CD14-positive monocyte (primary cell): ENCODE results near the gene RNU1-1. TPM values are rescaled to one million over a fixed set of nuclear protein-coding genes. Genes with fewer than 3 reads are reported as not detected.
"Not testable (repeated sequence)": the region's sequence is repeated elsewhere in the genome, so short reads cannot be mapped to it uniquely, and the experiment has no call there.

ENCODE experiments used
- DNase-seq, 3 donors: peaks; one replicate each; pipeline ENCODE4 v3.0.0-alpha.2; 2011 to 2022
- H2AFZ ChIP-seq: 2 replicates; pipeline ENCODE4 v1.6.0; 2012; ENCODE audit warnings: mild to moderate bottlenecking, low read depth, low read length, inconsistent platforms; ENCODE audit not compliant: insufficient read depth, poor library complexity, severe bottlenecking
- H3K27ac ChIP-seq, 2 donors: 1 replicate in 1 of 2; 2 replicates in 1 of 2; pipeline ENCODE4 v1.5.1; 2012 to 2013; ENCODE audit warnings: low read length in 2 of 2, control low read depth in 1 of 2, inconsistent platforms in 1 of 2, low read depth in 1 of 2, mild to moderate bottlenecking in 1 of 2
- H3K27me3 ChIP-seq, 2 donors: one replicate each; pipeline versions ENCODE4 v1.6.0 to v1.6.1; 2011 to 2013; ENCODE audit warnings: low read length in 2 of 2; ENCODE audit not compliant: control insufficient read depth in 2 of 2, insufficient read depth in 2 of 2
- H3K36me3 ChIP-seq, 2 donors: replicated peaks in 1 of 2; 1 replicate in 1 of 2; 2 replicates in 1 of 2; pipeline versions ENCODE4 v1.5.1 to v1.6.1; 2012 to 2013; ENCODE audit warnings: low read length in 2 of 2, control low read depth in 1 of 2, inconsistent platforms in 1 of 2, mild to moderate bottlenecking in 1 of 2; ENCODE audit not compliant: insufficient read depth in 2 of 2, control insufficient read depth in 1 of 2
- H3K4me1 ChIP-seq, 2 donors: 1 replicate in 1 of 2; 2 replicates in 1 of 2; pipeline versions ENCODE4 v1.5.1 to v1.6.1; 2012 to 2013; ENCODE audit warnings: low read length in 2 of 2, control low read depth in 1 of 2, inconsistent platforms in 1 of 2, mild to moderate bottlenecking in 1 of 2, moderate library complexity in 1 of 2; ENCODE audit not compliant: insufficient read depth in 2 of 2, control insufficient read depth in 1 of 2
- H3K4me2 ChIP-seq: replicated peaks from 2 replicates; pipeline ENCODE3; 2012; ENCODE audit warnings: low read length, moderate library complexity, mild to moderate bottlenecking; ENCODE audit not compliant: poor library complexity, severe bottlenecking; ENCODE audit errors: extremely low read depth
- H3K4me3 ChIP-seq, 3 experiments: fragments of 200-600 bp in 1 of 3; sonication (generic) in 1 of 3; replicated peaks in 1 of 3; 1 replicate in 2 of 3; 2 replicates in 1 of 3; pipeline ENCODE4 v1.5.1; 2011 to 2013; ENCODE audit warnings: low read length in 3 of 3, mild to moderate bottlenecking in 3 of 3, control low read depth in 2 of 3, low read depth in 2 of 3, inconsistent platforms in 1 of 3, moderate library complexity in 1 of 3
- H3K79me2 ChIP-seq: 2 replicates; pipeline ENCODE4 v1.6.0; 2012; ENCODE audit warnings: mild to moderate bottlenecking, control low read depth, inconsistent platforms, low read length, moderate library complexity; ENCODE audit not compliant: insufficient read depth
- H3K9ac ChIP-seq: 2 replicates; pipeline ENCODE4 v1.6.0; 2017; ENCODE audit warnings: low read length, mild to moderate bottlenecking; ENCODE audit not compliant: insufficient read depth, poor library complexity, severe bottlenecking
- H3K9me3 ChIP-seq, 2 donors: replicated peaks in 1 of 2; 1 replicate in 1 of 2; 2 replicates in 1 of 2; pipeline versions ENCODE4 v1.5.1 to v1.6.1; 2012 to 2013; ENCODE audit warnings: low read length in 2 of 2, control low read depth in 1 of 2; ENCODE audit not compliant: control insufficient read depth in 1 of 2, insufficient read depth in 1 of 2
- H4K20me1 ChIP-seq: 2 replicates; pipeline ENCODE4 v1.6.0; 2012; ENCODE audit warnings: mild to moderate bottlenecking, low read length, control low read depth, moderate library complexity; ENCODE audit not compliant: insufficient read depth
- H3K27ac Mint-ChIP-seq, 7 donors: one replicate each; pipeline ENCODE4 v1.8.0; 2020; ENCODE audit warnings: mild to moderate bottlenecking in 7 of 7, mixed read lengths in 7 of 7, moderate library complexity in 6 of 7, inconsistent platforms in 2 of 7
- H3K27me3 Mint-ChIP-seq, 3 donors: one replicate each; pipeline ENCODE4 v1.8.0; 2021 to 2022; ENCODE audit warnings: low read depth in 3 of 3, mild to moderate bottlenecking in 3 of 3, mixed read lengths in 3 of 3, moderate library complexity in 3 of 3, inconsistent platforms in 1 of 3
- H3K36me3 Mint-ChIP-seq, 2 donors: one replicate each; pipeline ENCODE4 v1.8.0; 2020; ENCODE audit warnings: mixed read lengths in 2 of 2, inconsistent platforms in 1 of 2, mild to moderate bottlenecking in 1 of 2
- H3K4me1 Mint-ChIP-seq: one replicate; pipeline ENCODE4 v1.8.0; 2020; ENCODE audit warnings: mild to moderate bottlenecking, mixed read lengths
- H3K4me3 Mint-ChIP-seq, 2 donors: one replicate each; pipeline ENCODE4 v1.8.0; 2020; ENCODE audit warnings: mild to moderate bottlenecking in 2 of 2, mixed read lengths in 2 of 2, moderate library complexity in 1 of 2
- H3K9me3 Mint-ChIP-seq, 7 donors: one replicate each; pipeline ENCODE4 v1.8.0; 2020 to 2022; ENCODE audit warnings: mixed read lengths in 7 of 7, mild to moderate bottlenecking in 6 of 7, moderate library complexity in 6 of 7, inconsistent platforms in 2 of 7
- WGBS: methylation state at CpG from one replicate; pipeline ENCODE4 v1.1.5; 2013; ENCODE audit warnings: missing lambda C conversion rate; ENCODE audit not compliant: insufficient coverage; 5-methylcytosine and 5-hydroxymethylcytosine counted together
- intact Hi-C, 2 donors: fragments of 100-400 bp; cut with micrococcal nuclease; formaldehyde crosslinking; loops; one replicate each; pipeline versions ENCODE4 v1.15.0 to v1.15.1; 2023
- polyA plus RNA-seq, 3 donors: library from polyadenylated mRNA; depleted of rRNA in 1 of 3; unstranded in 2 of 3; stranded (reverse) in 1 of 3; fragments of 300-500 nt in 2 of 3; fragments of >200 nt in 1 of 3; fragmentation: Illumina TruSeq in 2 of 3; gene quantifications; 1 replicate in 2 of 3; 2 replicates in 1 of 3; pipeline ENCODE4 v1.2.3, GENCODE V29; 2012 to 2021
- TF ChIP-seq, protein P1 (sequence below): fragments of 200-600 bp; IDR thresholded peaks from one replicate; pipeline ENCODE4 v1.8.0; 2022; ENCODE audit warnings: antibody characterized with exemption, mild to moderate bottlenecking

RNU1-1 gene
- polyA plus RNA-seq, 3 donors, result not detected

DNA sequence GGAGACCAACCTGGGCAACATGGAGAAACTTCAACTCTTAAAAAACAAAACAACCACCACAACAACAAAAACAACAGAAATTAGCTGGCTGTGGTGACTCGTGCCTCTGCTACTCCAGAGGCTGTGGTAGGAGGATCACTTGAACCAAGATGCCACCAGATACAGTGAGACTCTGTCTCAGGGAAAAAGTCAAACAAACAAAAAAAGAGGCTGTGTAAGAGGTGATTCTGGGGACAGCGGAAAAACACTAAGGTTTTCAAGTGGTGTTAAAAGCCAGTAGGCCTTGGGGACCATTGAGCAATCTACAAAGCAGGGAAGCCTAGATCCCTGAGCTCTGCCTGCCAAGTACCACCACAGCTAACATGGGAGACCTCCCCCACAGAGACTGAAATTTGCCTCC is 8.2 kb downstream of the RNU1-1 start:
- H3K27ac ChIP-seq, H3K4me3 ChIP-seq, H3K4me1 ChIP-seq, intact Hi-C loops, H3K4me1 Mint-ChIP-seq, H3K9ac ChIP-seq, H3K27ac Mint-ChIP-seq, H4K20me1 ChIP-seq, DNase-seq, H3K36me3 Mint-ChIP-seq, H3K4me2 ChIP-seq, H3K27me3 Mint-ChIP-seq, H2AFZ ChIP-seq, H3K27me3 ChIP-seq, H3K36me3 ChIP-seq, H3K4me3 Mint-ChIP-seq, H3K79me2 ChIP-seq: not testable (repeated sequence)
- H3K9me3 ChIP-seq, result peaks cover 8 to 19% of the 10 kb centered on the region in 2 donors
- WGBS, result no CpG with 5 or more reads among the region's 2 CpGs
- H3K9me3 Mint-ChIP-seq, result peaks cover 0 to 12% (median 4%) of the 10 kb centered on the region in 7 donors

DNA sequence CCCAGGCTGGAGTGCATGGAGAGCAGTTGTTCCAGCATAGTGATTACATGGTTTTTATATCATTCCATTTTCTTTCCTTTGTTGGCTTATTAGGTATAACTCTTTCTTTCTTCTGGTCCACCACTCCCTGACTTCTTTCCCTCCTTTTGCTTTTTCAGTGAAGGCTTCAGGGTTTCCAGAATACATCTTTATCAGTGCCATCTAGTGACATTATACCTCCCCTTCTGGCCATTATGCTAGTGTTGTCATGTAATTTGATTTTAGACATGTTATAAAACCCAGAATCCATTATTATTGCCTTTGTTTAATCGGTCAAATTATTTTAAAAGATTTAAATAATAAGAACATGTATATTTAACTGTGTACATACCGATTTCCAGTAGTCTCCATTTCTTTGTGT is 10.6 kb downstream of the RNU1-1 start:
- Histone ChIP-seq H3K4me1 (peaks cover 22 to 25% of the 10 kb centered on the region in 2 donors), H3K36me3 (no peaks in the 10 kb centered on the region), H3K4me3 (no peak overlapping the region), H3K27ac (no peak overlapping the region), H4K20me1 (no peaks in the 10 kb centered on the region), H3K27me3 (peaks cover 0 to 2% of the 10 kb centered on the region in 2 donors), H3K9ac (no peak overlapping the region), H2AFZ (no peak overlapping the region), H3K79me2 (no peaks in the 10 kb centered on the region), H3K4me2 (no peak overlapping the region), H3K9me3 (peaks cover 8 to 19% of the 10 kb centered on the region in 2 donors)
- TF ChIP-seq, protein P1, sequence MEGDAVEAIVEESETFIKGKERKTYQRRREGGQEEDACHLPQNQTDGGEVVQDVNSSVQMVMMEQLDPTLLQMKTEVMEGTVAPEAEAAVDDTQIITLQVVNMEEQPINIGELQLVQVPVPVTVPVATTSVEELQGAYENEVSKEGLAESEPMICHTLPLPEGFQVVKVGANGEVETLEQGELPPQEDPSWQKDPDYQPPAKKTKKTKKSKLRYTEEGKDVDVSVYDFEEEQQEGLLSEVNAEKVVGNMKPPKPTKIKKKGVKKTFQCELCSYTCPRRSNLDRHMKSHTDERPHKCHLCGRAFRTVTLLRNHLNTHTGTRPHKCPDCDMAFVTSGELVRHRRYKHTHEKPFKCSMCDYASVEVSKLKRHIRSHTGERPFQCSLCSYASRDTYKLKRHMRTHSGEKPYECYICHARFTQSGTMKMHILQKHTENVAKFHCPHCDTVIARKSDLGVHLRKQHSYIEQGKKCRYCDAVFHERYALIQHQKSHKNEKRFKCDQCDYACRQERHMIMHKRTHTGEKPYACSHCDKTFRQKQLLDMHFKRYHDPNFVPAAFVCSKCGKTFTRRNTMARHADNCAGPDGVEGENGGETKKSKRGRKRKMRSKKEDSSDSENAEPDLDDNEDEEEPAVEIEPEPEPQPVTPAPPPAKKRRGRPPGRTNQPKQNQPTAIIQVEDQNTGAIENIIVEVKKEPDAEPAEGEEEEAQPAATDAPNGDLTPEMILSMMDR, result no peak
- Mint-ChIP-seq H3K9me3 (peaks cover 0 to 12% (median 4%) of the 10 kb centered on the region in 7 donors), H3K4me3 (no peak overlapping the region), H3K27ac (no peak overlapping the region), H3K27me3 (peaks cover 5 to 16% (median 8%) of the 10 kb centered on the region in 3 donors), H3K36me3 (no peaks in the 10 kb centered on the region), H3K4me1 (peaks cover 21% of the 10 kb centered on the region)
- no CpG with 5 or more reads among the region's 2 CpGs for WGBS
- DNase-seq, result no peak
- intact Hi-C loops, result no loop called here

DNA sequence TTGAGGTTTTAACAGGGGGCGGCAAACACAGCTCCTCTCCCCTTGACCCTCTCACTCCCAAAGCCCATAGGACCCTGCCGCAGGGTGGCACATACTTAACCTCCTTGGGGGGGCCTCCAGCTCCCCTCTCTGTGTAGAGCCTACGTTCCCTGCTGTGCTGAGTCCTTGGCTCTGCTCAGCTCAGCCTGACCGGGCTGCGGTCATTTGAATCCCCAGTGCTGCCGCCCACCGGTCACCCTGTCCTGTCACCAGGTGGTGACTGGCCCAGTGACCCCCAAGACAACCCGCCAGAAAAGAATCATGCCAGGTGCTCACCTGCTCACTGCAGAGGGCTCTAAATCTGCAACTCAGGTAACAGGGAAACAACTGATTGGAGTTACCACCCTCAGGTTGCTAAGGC is 12.6 kb downstream of the RNU1-1 start:
- H3K27ac Mint-ChIP-seq, H3K9me3 Mint-ChIP-seq, H3K4me3 ChIP-seq, H4K20me1 ChIP-seq, H3K4me2 ChIP-seq, intact Hi-C loops, H3K36me3 Mint-ChIP-seq, H3K27ac ChIP-seq, H3K36me3 ChIP-seq, H3K79me2 ChIP-seq, H3K9ac ChIP-seq, H3K27me3 ChIP-seq, DNase-seq, H2AFZ ChIP-seq: not testable (repeated sequence)
- Mint-ChIP-seq H3K4me3 (peak overlapping the region in 1 of 2 donors; percentile 53), H3K27me3 (peaks cover 5 to 19% (median 14%) of the 10 kb centered on the region in 3 donors), H3K4me1 (peaks cover 32% of the 10 kb centered on the region)
- peaks cover 25 to 34% of the 10 kb centered on the region in 2 donors for H3K4me1 ChIP-seq
- 66% methylated on average over 4 of the region's 8 CpGs for WGBS
- peaks cover 6 to 15% of the 10 kb centered on the region in 2 donors for H3K9me3 ChIP-seq

DNA sequence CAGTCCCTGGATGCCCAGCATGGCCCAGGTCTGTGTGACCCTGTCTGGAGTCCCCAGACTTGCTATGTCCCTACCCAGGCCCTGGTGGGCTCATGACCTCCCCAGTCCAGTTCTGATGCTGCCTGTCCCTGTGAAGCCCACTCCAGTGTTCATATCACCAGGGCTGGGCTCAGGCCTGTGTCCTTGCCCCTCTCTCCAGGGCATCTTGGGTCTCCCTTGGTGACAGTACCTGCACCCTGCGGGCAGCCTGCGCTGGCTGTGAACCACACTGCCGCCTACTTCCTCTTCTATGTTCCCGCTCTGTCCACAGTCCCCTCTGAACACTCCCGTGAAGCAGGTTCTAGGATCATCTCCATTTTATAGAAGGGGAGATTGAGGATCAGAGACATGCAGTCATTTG is 13.1 kb downstream of the RNU1-1 start:
- H3K9ac ChIP-seq, H2AFZ ChIP-seq, intact Hi-C loops, H3K79me2 ChIP-seq, H3K4me2 ChIP-seq, H3K36me3 Mint-ChIP-seq, H4K20me1 ChIP-seq, H3K4me3 ChIP-seq, H3K27me3 ChIP-seq, H3K9me3 Mint-ChIP-seq, H3K27ac ChIP-seq, H3K36me3 ChIP-seq: not testable (repeated sequence)
- peak in 2 of 3 donors; percentile 29 to 30 for DNase-seq
- Histone ChIP-seq H3K4me1 (peaks cover 25 to 34% of the 10 kb centered on the region in 2 donors), H3K9me3 (peaks cover 3 to 10% of the 10 kb centered on the region in 2 donors)
- WGBS, result no CpG with 5 or more reads among the region's 5 CpGs
- peaks cover 5 to 19% (median 14%) of the 10 kb centered on the region in 3 donors for H3K27me3 Mint-ChIP-seq
- H3K27ac Mint-ChIP-seq, result peak overlapping the region in 4 of 7 donors; percentile 27 to 76 (median 41)
- peak overlapping the region; percentile 53 to 87 for H3K4me3 Mint-ChIP-seq
- H3K4me1 Mint-ChIP-seq, result peaks cover 32% of the 10 kb centered on the region
